ENCODE measurements around the gene LUM. TPM values are rescaled to one million over a fixed set of nuclear protein-coding genes. Genes with fewer than 3 reads are reported as not detected.

The LUM gene
- total RNA-seq, 2 donors from 2014 or later: not detected

- peaks cover 3% of the 10 kb centered on the region for H3K27me3 Mint-ChIP-seq (ENCODE audit: low read depth)
- no peaks in the 10 kb centered on the region for H3K4me1 Mint-ChIP-seq (ENCODE audit: low read depth)
- no peaks in the 10 kb centered on the region for H3K9me3 Mint-ChIP-seq
- DNase-seq: no peak
- H3K36me3 Mint-ChIP-seq (ENCODE audit: insufficient read depth in 2 of 2): no peaks in the 10 kb centered on the region
- no peak overlapping the region for H3K27ac Mint-ChIP-seq
- no peak overlapping the region for H3K4me3 Mint-ChIP-seq
- ATAC-seq (replicated peaks in 1 of 2): no peak
Observed at GRCh38 chr12:91080041-91080440, 31.3 kb downstream of the LUM start.

- ATAC-seq (replicated peaks in 1 of 2) (no peak), DNase-seq (no peak)
- H3K36me3 Mint-ChIP-seq (ENCODE audit: insufficient read depth in 2 of 2): no peaks in the 10 kb centered on the region
- H3K4me1 Mint-ChIP-seq (ENCODE audit: low read depth): no peaks in the 10 kb centered on the region
- no peak overlapping the region for H3K27ac Mint-ChIP-seq
- H3K9me3 Mint-ChIP-seq: no peaks in the 10 kb centered on the region
- no peak overlapping the region for H3K4me3 Mint-ChIP-seq
- H3K27me3 Mint-ChIP-seq (ENCODE audit: low read depth): peaks cover 8% of the 10 kb centered on the region
Observed at GRCh38 chr12:91078501-91078900, 32.8 kb downstream of the LUM start.

- DNase-seq (no peak), ATAC-seq (replicated peaks in 1 of 2) (no peak)
- H3K36me3 Mint-ChIP-seq (ENCODE audit: insufficient read depth in 2 of 2): no peaks in the 10 kb centered on the region
- H3K4me1 Mint-ChIP-seq (ENCODE audit: low read depth): no peaks in the 10 kb centered on the region
- no peak overlapping the region for H3K27ac Mint-ChIP-seq
- H3K9me3 Mint-ChIP-seq: no peaks in the 10 kb centered on the region
- H3K4me3 Mint-ChIP-seq: no peak overlapping the region
- peaks cover 8% of the 10 kb centered on the region for H3K27me3 Mint-ChIP-seq (ENCODE audit: low read depth)
Observed at GRCh38 chr12:91077228-91077954, 33.9 kb downstream of the LUM start.

GRCh38 chr12:91074851-91075250, 36.4 kb downstream of the LUM start:
- H3K27ac Mint-ChIP-seq: no peak overlapping the region
- H3K9me3 Mint-ChIP-seq: no peaks in the 10 kb centered on the region
- DNase-seq: no peak
- no peaks in the 10 kb centered on the region for H3K36me3 Mint-ChIP-seq (ENCODE audit: insufficient read depth in 2 of 2)
- no peak overlapping the region for H3K4me3 Mint-ChIP-seq
- peaks cover 8% of the 10 kb centered on the region for H3K27me3 Mint-ChIP-seq (ENCODE audit: low read depth)
- H3K4me1 Mint-ChIP-seq (ENCODE audit: low read depth): no peaks in the 10 kb centered on the region
- no peak for ATAC-seq (replicated peaks in 1 of 2)

- H3K4me3 Mint-ChIP-seq: no peak overlapping the region
- H3K36me3 Mint-ChIP-seq (ENCODE audit: insufficient read depth in 2 of 2): no peaks in the 10 kb centered on the region
- no peaks in the 10 kb centered on the region for H3K9me3 Mint-ChIP-seq
- no peak for DNase-seq
- H3K4me1 Mint-ChIP-seq (ENCODE audit: low read depth): no peaks in the 10 kb centered on the region
- H3K27me3 Mint-ChIP-seq (ENCODE audit: low read depth): peaks cover 8% of the 10 kb centered on the region
- no peak for ATAC-seq (replicated peaks in 1 of 2)
- no peak overlapping the region for H3K27ac Mint-ChIP-seq
Observed at GRCh38 chr12:91074154-91074709, 37.1 kb downstream of the LUM start.

GRCh38 chr12:91073426-91073825, 37.9 kb downstream of the LUM start:
- Mint-ChIP-seq H3K36me3 (ENCODE audit: insufficient read depth in 2 of 2) (no peaks in the 10 kb centered on the region), H3K4me1 (ENCODE audit: low read depth) (no peaks in the 10 kb centered on the region), H3K27ac (no peak overlapping the region), H3K9me3 (no peaks in the 10 kb centered on the region), H3K4me3 (no peak overlapping the region), H3K27me3 (ENCODE audit: low read depth) (peaks cover 8% of the 10 kb centered on the region)
- no peak for ATAC-seq (replicated peaks in 1 of 2)
- DNase-seq: no peak

GRCh38 chr12:91072931-91073330, 38.4 kb downstream of the LUM start:
- no peak overlapping the region for H3K4me3 Mint-ChIP-seq
- no peaks in the 10 kb centered on the region for H3K36me3 Mint-ChIP-seq (ENCODE audit: insufficient read depth in 2 of 2)
- H3K27me3 Mint-ChIP-seq (ENCODE audit: low read depth): peaks cover 8% of the 10 kb centered on the region
- H3K4me1 Mint-ChIP-seq (ENCODE audit: low read depth): no peaks in the 10 kb centered on the region
- H3K9me3 Mint-ChIP-seq: no peaks in the 10 kb centered on the region
- DNase-seq (no peak), ATAC-seq (replicated peaks in 1 of 2) (no peak)
- no peak overlapping the region for H3K27ac Mint-ChIP-seq

GRCh38 chr12:91070936-91071335, 40.4 kb downstream of the LUM start:
- H3K9me3 Mint-ChIP-seq: no peaks in the 10 kb centered on the region
- peaks cover 8% of the 10 kb centered on the region for H3K27me3 Mint-ChIP-seq (ENCODE audit: low read depth)
- ATAC-seq (replicated peaks in 1 of 2): no peak
- DNase-seq: no peak
- no peaks in the 10 kb centered on the region for H3K36me3 Mint-ChIP-seq (ENCODE audit: insufficient read depth in 2 of 2)
- no peak overlapping the region for H3K4me3 Mint-ChIP-seq
- no peaks in the 10 kb centered on the region for H3K4me1 Mint-ChIP-seq (ENCODE audit: low read depth)
- no peak overlapping the region for H3K27ac Mint-ChIP-seq

- Mint-ChIP-seq H3K36me3 (ENCODE audit: insufficient read depth in 2 of 2) (no peaks in the 10 kb centered on the region), H3K4me3 (no peak overlapping the region), H3K27me3 (ENCODE audit: low read depth) (no peaks in the 10 kb centered on the region), H3K9me3 (no peaks in the 10 kb centered on the region), H3K27ac (no peak overlapping the region), H3K4me1 (ENCODE audit: low read depth) (no peaks in the 10 kb centered on the region)
- DNase-seq (no peak), ATAC-seq (replicated peaks in 1 of 2) (no peak)
Observed at GRCh38 chr12:91065396-91065795, 45.9 kb downstream of the LUM start.

- no peaks in the 10 kb centered on the region for H3K9me3 Mint-ChIP-seq
- H3K4me1 Mint-ChIP-seq (ENCODE audit: low read depth): no peaks in the 10 kb centered on the region
- H3K27ac Mint-ChIP-seq: no peak overlapping the region
- no peak for DNase-seq
- no peak overlapping the region for H3K4me3 Mint-ChIP-seq
- no peaks in the 10 kb centered on the region for H3K27me3 Mint-ChIP-seq (ENCODE audit: low read depth)
- no peaks in the 10 kb centered on the region for H3K36me3 Mint-ChIP-seq (ENCODE audit: insufficient read depth in 2 of 2)
- ATAC-seq (replicated peaks in 1 of 2): no peak
Observed at GRCh38 chr12:91064640-91065039, 46.7 kb downstream of the LUM start.

GRCh38 chr12:91061091-91061490, 50.2 kb downstream of the LUM start:
- no peak for ATAC-seq (replicated peaks in 1 of 2)
- no peaks in the 10 kb centered on the region for H3K4me1 Mint-ChIP-seq (ENCODE audit: low read depth)
- DNase-seq: no peak
- H3K27me3 Mint-ChIP-seq (ENCODE audit: low read depth): no peaks in the 10 kb centered on the region
- H3K27ac Mint-ChIP-seq: no peak overlapping the region
- H3K9me3 Mint-ChIP-seq: no peaks in the 10 kb centered on the region
- H3K4me3 Mint-ChIP-seq: no peak overlapping the region
- no peaks in the 10 kb centered on the region for H3K36me3 Mint-ChIP-seq (ENCODE audit: insufficient read depth in 2 of 2)

GRCh38 chr12:91059211-91059610, 52.1 kb downstream of the LUM start:
- Mint-ChIP-seq H3K4me1 (ENCODE audit: low read depth) (no peaks in the 10 kb centered on the region), H3K4me3 (no peak overlapping the region), H3K27me3 (ENCODE audit: low read depth) (no peaks in the 10 kb centered on the region), H3K36me3 (ENCODE audit: insufficient read depth in 2 of 2) (no peaks in the 10 kb centered on the region), H3K9me3 (no peaks in the 10 kb centered on the region), H3K27ac (no peak overlapping the region)
- DNase-seq: no peak
- no peak for ATAC-seq (replicated peaks in 1 of 2)

- no peaks in the 10 kb centered on the region for H3K4me1 Mint-ChIP-seq (ENCODE audit: low read depth)
- DNase-seq (no peak), ATAC-seq (replicated peaks in 1 of 2) (no peak)
- H3K27ac Mint-ChIP-seq: no peak overlapping the region
- H3K9me3 Mint-ChIP-seq: no peaks in the 10 kb centered on the region
- no peaks in the 10 kb centered on the region for H3K36me3 Mint-ChIP-seq (ENCODE audit: insufficient read depth in 2 of 2)
- H3K27me3 Mint-ChIP-seq (ENCODE audit: low read depth): no peaks in the 10 kb centered on the region
- no peak overlapping the region for H3K4me3 Mint-ChIP-seq
Observed at GRCh38 chr12:91058786-91059185, 52.5 kb downstream of the LUM start.

All from activated T-cell treated with anti-CD3 and anti-CD28 coated beads, Interleukin-2, amount 50 U/mL, for 72 hours (primary cell).